Pulmonary artery endothelial cell (primary cell): ENCODE data around the gene TTI1. TPM values are rescaled to one million over a fixed set of nuclear protein-coding genes. Genes with fewer than 3 reads are reported as not detected.

ENCODE experiments used
- DNase-seq: peaks from one replicate; pipeline ENCODE4 v3.0.0-alpha.2; 2011; ENCODE audit warnings: low read depth, low spot score
- total RNA-seq: library from RNA; depleted of rRNA; stranded (reverse); fragments of >200 nt; gene quantifications from 2 replicates; pipeline ENCODE4 v1.2.3, GENCODE V29; 2014

Gene TTI1
- total RNA-seq, 1 donor from 2014 or later, result 16.4 TPM

DNA sequence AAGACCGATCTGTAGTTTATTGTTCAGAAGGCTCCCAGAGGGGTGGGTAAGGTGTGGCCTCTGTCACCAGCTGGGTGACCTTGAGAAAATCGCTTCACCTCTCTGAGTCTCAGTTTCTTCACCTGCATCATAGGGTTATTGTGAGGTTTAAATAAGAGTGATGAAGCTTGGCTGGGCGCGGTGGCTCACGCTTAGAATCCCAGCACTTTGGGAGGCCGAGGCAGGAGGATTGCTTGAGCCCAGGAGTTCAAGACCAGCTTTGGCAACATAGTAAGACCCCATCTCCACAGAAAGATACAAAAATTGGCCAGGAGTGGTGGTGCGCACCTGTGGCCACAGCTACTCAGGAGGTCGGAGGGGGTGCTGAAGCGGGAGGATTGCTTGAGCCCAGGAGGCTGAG is 94.3 kb downstream of the TTI1 start:
- no peak for DNase-seq

DNA sequence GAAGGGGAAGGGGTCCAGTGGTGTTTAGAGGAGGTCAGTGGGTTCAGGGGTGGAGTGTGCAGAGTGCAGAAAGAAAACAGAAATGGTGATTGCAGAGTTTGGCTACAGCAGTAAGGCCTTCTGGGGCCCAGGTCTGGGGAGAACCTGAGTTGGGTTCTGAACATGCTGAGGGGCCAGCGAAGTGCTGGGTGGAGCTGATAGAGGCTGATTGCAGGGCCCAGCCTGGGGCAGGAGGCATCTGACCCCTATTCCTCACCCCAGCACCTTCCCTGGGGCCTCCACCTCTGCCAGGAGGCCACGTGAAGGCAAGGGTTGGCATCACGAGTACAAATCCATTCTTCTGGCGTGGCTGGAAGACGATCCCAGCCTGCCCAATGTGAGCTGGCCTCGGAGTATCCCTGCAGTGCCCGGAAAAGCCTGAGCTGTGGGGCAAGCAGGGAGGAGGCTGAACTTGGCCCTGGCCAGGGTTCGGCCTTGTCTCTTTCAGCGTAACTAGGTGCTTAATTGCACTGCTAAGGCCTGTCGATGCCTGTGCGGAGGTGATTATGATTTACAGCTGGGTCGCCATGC is 95.0 kb downstream of the TTI1 start:
- DNase-seq, result no peak

DNA sequence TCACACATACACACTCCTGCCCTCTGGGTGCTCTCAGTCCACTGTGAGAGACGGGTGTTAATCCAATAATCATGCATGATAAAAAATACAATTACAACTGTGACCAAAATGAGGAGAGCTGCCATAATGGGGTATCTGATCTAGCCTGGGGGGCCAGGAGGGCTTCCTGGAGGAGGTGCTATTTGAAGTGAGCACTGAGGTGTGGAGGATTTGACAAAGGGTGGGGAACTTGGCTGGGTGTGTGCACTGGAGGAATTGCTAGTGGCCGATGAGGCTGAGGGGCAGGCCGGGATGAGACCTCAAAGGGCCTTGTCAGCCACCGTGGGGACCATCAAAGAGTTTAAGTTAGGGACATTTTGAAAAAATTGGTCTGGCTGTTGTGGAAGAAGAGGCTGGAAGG is 95.6 kb downstream of the TTI1 start:
- no peak for DNase-seq

DNA sequence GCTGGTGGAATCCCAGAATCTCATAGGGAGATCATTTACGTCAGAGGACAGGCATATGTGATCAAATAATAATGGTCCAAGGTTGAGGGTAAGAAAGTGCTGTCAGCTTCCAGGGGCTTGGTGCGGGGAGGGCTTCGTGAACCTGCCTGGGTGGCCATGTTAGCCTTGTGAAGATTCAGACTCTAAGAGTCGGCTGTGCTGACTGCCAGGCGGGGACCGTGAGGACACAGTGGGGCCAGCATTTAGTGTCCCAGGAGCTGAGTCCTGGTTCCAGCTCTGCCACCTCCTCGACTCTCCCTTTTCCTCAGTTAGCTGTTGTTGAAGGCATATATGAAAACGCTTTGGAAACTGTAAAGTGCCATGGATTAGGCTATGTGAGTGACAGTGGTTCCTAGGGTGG is 96.8 kb downstream of the TTI1 start:
- DNase-seq, result no peak

DNA sequence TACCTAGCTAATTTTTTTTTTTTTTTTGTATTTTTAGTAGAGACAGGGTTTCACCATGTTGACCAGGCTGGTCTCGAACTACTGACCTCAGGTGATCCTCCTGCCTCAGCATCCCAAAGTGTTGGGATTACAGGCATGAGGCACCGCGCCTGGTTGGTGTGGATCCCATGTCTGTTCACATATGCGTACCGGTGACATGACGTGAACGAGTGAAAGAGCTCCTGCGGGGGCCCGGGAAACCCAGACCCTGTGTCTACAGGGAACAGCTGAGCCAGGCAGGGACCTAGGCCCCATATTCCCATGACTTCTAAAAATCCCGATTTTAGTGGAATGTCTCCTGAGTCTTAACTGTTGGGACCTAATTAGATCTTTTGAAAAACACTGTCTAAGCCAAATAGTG is 97.2 kb downstream of the TTI1 start:
- DNase-seq, result no peak

DNA sequence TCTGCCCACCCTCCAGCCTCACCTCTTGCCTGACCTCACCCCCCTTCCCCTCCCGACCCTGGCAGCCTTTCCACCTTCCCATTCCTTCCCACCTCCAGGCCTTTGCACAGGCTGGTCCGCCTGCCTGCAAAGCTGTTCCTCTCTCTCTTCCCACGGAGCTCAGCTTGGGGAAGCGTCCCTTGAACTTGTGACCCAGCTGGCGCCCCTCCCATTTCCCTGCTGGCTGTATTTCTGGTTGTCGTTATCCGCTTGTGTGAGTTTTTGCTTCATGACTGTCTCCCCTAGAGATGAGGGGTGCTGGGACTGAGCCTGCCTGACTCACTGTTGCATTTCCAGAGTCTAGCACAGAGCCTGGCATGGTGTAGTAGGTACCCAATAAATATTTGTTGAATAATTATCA is 97.8 kb downstream of the TTI1 start:
- no peak for DNase-seq

DNA sequence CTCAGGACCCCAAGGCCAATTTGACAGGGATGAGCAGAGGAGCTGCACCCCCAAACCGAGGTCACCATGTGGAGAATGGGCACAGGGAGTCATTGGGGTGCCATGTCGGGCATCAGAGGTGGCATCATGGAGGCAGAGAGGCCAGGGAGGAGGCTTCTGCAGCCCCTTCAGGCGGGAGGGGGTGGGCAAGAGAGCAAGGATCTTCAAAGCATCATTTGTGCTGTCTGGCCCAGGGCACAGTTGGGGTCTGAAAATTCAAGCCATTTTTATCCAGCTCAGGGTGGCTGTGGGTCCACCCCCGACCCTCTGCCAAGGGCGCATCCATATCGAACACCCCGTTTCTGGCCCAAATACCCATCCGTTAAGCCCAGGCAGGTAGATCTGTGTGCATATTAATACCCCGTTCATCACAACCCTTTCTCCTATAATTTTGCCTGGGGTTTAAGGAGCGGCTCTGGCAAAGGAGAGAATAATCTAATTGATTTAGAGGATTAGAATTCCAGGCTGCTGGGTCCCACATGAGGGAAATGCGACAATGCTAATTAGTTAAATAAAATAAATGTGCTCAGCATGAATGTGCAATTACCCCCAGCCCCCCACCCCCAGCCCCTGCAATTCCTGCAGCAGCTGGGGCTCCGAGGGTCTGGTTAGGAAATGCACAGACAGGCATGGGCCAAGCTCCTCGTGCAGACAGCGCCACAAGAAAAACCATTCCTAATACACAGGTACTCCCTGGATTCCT is 98.5 kb downstream of the TTI1 start:
- no peak for DNase-seq

DNA sequence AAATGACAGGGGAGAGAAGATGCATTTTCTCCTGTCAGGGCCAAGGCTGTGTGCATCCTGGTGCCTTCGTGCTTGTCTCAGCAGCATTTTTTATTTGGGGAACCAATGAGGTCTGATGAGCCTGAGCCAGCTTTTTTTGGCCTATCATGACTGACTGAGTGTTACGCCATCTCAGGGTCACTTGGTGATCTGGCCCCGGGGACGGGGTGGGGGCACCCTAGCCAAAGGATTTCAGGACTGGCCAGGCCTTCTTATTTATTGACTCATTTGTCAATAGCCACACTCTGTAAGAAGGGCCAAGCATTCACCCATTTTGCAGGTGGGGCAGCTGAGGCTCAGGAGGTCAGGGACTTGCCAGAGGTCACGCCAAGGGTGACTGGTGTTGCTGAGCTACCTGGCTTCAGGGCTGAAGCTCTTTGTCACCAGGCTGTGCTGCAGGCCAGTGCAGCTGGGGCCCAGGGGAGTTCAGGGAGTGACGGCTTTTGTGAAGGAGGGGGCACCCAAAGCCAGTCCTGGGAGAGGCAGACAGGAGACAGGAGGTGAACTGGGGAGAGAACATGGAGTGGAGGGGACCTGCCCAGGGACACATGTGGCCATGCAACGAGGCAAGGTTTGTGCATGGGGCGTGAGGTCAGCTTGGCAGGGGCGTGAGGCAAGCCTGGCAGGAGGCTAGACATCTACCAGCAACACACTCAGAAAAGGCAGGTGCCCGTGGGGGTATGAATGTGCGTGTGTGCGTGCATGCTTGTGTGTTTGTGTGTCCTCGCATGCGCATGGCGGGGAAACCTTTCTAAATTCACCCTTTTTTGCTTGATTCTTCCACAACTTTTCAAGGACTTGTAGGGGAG is 99.2 kb downstream of the TTI1 start:
- no peak for DNase-seq

Other genes starting within 250 kb of the TTI1 start
- gene VSTM2L, start 130.3 kb downstream of the TTI1 start, total RNA-seq, result 0.20 and 0.35 TPM in 2 replicates
- 15.8 and 19.7 TPM in 2 replicates for gene RPRD1B, start 290 bp upstream of the TTI1 start, total RNA-seq
- gene TGM2, start 131.8 kb upstream of the TTI1 start, total RNA-seq, result 390 and 674 TPM in 2 replicates
- 0.07 TPM in 2 replicates for gene KIAA1755, start 227.3 kb upstream of the TTI1 start, total RNA-seq